Right lung (tissue), 10 donors: ENCODE data around the gene MARK1. TPM values are rescaled to one million over a fixed set of nuclear protein-coding genes. Genes with fewer than 3 reads are reported as not detected.
A peak's percentile ranks its signal among the peaks of the same experiment; 100 is the strongest.

Experiments used
- DNase-seq, 2 donors: peaks; one replicate each; pipeline ENCODE4 v3.0.0-alpha.2; 2013
- long read RNA-seq, 8 donors: transcript quantifications; one replicate each; lab custom pipeline, GENCODE V29; 2026
- polyA plus RNA-seq, 5 donors: library from polyadenylated mRNA; unstranded; fragments of 120-200 nt; gene quantifications; one replicate each; pipeline versions ENCODE4 v1.2.1 to v1.2.3, GENCODE V29; 2013; ENCODE audit warnings: inconsistent platforms in 1 of 5, low replicate concordance in 1 of 5; ENCODE audit not compliant: insufficient read length in 5 of 5, insufficient read depth in 1 of 5

The MARK1 gene
- 1 to 10 TPM; 6.5 to 9.7 (median 9.1) TPM for polyA plus RNA-seq
- long read RNA-seq, donor 1, full-length matches to known transcripts: 1 of 1 reads
- long read RNA-seq, donor 1, partial matches to known transcripts: 0 of 1 reads
- long read RNA-seq, donor 1, other reads (novel, unspliced or antisense): 0 of 1 reads
- long read RNA-seq, donor 2, partial matches to known transcripts: 0 of 1 reads
- long read RNA-seq, donor 2, other reads (novel, unspliced or antisense): 0 of 1 reads
- long read RNA-seq, donor 3, partial matches to known transcripts: 0 of 1 reads
- long read RNA-seq, donor 3, other reads (novel, unspliced or antisense): 0 of 1 reads
- long read RNA-seq, donor 4: 0 reads
- long read RNA-seq, donor 5: 0 reads
- long read RNA-seq, donor 6: 0 reads
- long read RNA-seq, donor 7, partial matches to known transcripts: 0 of 1 reads
- long read RNA-seq, donor 7, other reads (novel, unspliced or antisense): 0 of 1 reads
- long read RNA-seq, donor 8: 0 reads

- DNase-seq: peak; percentile 64 to 74
Measured at GRCh38 chr1:220527908-220528678, at the start of gene MARK1. Gene MARK1, plus strand, starts transcription at chr1:220528136. Its CDS starts 687 bp downstream, at chr1:220528823.

GRCh38 chr1:220483700-220484099 lies 44.2 kb upstream of the MARK1 start:
- peak; percentile 14 to 31 for DNase-seq

- no peak for DNase-seq
Measured at GRCh38 chr1:220484135-220484534, 43.8 kb upstream of the MARK1 start.

GRCh38 chr1:220485131-220485530 lies 42.8 kb upstream of the MARK1 start:
- no peak for DNase-seq

- no peak for DNase-seq
Measured at GRCh38 chr1:220485791-220486190, 42.1 kb upstream of the MARK1 start.

- DNase-seq: peak in 1 of 2 donors; percentile 16
Measured at GRCh38 chr1:220487297-220487820, 40.6 kb upstream of the MARK1 start.

- no peak for DNase-seq
Measured at GRCh38 chr1:220491891-220492290, 36.0 kb upstream of the MARK1 start.

GRCh38 chr1:220497220-220497947 lies 30.6 kb upstream of the MARK1 start:
- no peak for DNase-seq

- no peak for DNase-seq
Measured at GRCh38 chr1:220498188-220498587, 29.7 kb upstream of the MARK1 start.

GRCh38 chr1:220500372-220500771 lies 27.6 kb upstream of the MARK1 start:
- DNase-seq: no peak

- no peak for DNase-seq
Measured at GRCh38 chr1:220504329-220504728, 23.6 kb upstream of the MARK1 start.

GRCh38 chr1:220507085-220507484 lies 20.9 kb upstream of the MARK1 start:
- DNase-seq: no peak

- no peak for DNase-seq
Measured at GRCh38 chr1:220511179-220511578, 16.8 kb upstream of the MARK1 start.

- DNase-seq: no peak
Measured at GRCh38 chr1:220511785-220512184, 16.2 kb upstream of the MARK1 start.

GRCh38 chr1:220513834-220514233 lies 14.1 kb upstream of the MARK1 start:
- no peak for DNase-seq

- DNase-seq: no peak
Measured at GRCh38 chr1:220514256-220514655, 13.7 kb upstream of the MARK1 start.

- DNase-seq: no peak
Measured at GRCh38 chr1:220516014-220516721, 11.8 kb upstream of the MARK1 start.

GRCh38 chr1:220516722-220517042 lies 11.3 kb upstream of the MARK1 start:
- DNase-seq: no peak

- no peak for DNase-seq
Measured at GRCh38 chr1:220521778-220522177, 6.2 kb upstream of the MARK1 start.

GRCh38 chr1:220526294-220526693 lies 1.6 kb upstream of the MARK1 start:
- no peak for DNase-seq

- DNase-seq: peak; percentile 31 to 32
Measured at GRCh38 chr1:220527279-220527907, 543 bp upstream of the MARK1 start.
